H1 (cell line): ENCODE data around the gene ARID5A. TPM values are rescaled to one million over a fixed set of nuclear protein-coding genes. Genes with fewer than 3 reads are reported as not detected.

ENCODE experiments used
- CBX8 ChIP-seq: fragments of 300-800, 300-1000 bp; sonication (generic); IDR thresholded peaks from 2 replicates; pipeline ENCODE4 v1.7.1; 2016; ENCODE audit warnings: low read depth, low read length, borderline replicate concordance
- CHD1 ChIP-seq: IDR thresholded peaks from 2 replicates; pipeline ENCODE4 v1.6.1; 2012; ENCODE audit warnings: low read depth, low read length, improper control_type of control experiment
- CHD7 ChIP-seq: fragments of 300-600 bp; sonication (generic); IDR thresholded peaks from 2 replicates; pipeline ENCODE4 v1.7.1; 2012; ENCODE audit warnings: low read length, moderate library complexity, mild to moderate bottlenecking, inconsistent platforms; ENCODE audit not compliant: insufficient replicate concordance
- FOSL1 ChIP-seq: IDR thresholded peaks from 2 replicates; pipeline ENCODE4 v1.6.1; 2011; ENCODE audit warnings: mild to moderate bottlenecking, low read depth, low read length, moderate library complexity; ENCODE audit not compliant: insufficient read depth
- GABPA ChIP-seq: IDR thresholded peaks from 2 replicates; pipeline ENCODE4 v1.6.1; 2011; ENCODE audit warnings: mild to moderate bottlenecking, low read length, moderate library complexity, borderline replicate concordance; ENCODE audit not compliant: insufficient read depth
- NANOG ChIP-seq: IDR thresholded peaks from 2 replicates; pipeline ENCODE4 v1.6.1; 2011; ENCODE audit warnings: low read length, low read depth, mild to moderate bottlenecking, inconsistent platforms; ENCODE audit not compliant: insufficient read depth, poor library complexity, severe bottlenecking
- RBBP5 ChIP-seq: IDR thresholded peaks from 2 replicates; pipeline ENCODE4 v1.7.1; 2012; ENCODE audit warnings: low read depth, mild to moderate bottlenecking, inconsistent platforms, low read length, moderate library complexity, borderline replicate concordance
- SUZ12 ChIP-seq: fragments of 200-600 bp; sonication (generic); IDR thresholded peaks from 2 replicates; pipeline ENCODE4 v1.6.1; 2012; ENCODE audit warnings: mild to moderate bottlenecking, inconsistent platforms, low read length, moderate library complexity, mixed read lengths
- TAF7 ChIP-seq: optimal IDR thresholded peaks from 2 replicates; pipeline ENCODE3; 2011; ENCODE audit warnings: low read depth, mild to moderate bottlenecking, inconsistent platforms, low read length, moderate library complexity, borderline replicate concordance
- TEAD4 ChIP-seq: IDR thresholded peaks from 2 replicates; pipeline ENCODE4 v1.6.1; 2012; ENCODE audit warnings: low read depth, low read length, inconsistent platforms, mixed read lengths
- YY1 ChIP-seq: IDR thresholded peaks from 2 replicates; pipeline ENCODE4 v1.6.1; 2011; ENCODE audit warnings: low read depth, mild to moderate bottlenecking, low read length
- polyA plus RNA-seq, 7 experiments: library from polyadenylated mRNA; depleted of rRNA in 3 of 7; stranded (reverse) in 5 of 7; unstranded in 2 of 7; fragments of >200 nt in 5 of 7; fragments of 200-250 nt in 2 of 7; gene quantifications; 1 replicate in 5 of 7; 2 replicates in 1 of 7; 4 replicates in 1 of 7; pipeline versions ENCODE4 v1.2.1 to v1.2.3, GENCODE V29; 2011 to 2013; ENCODE audit warnings: missing spikeins in 2 of 7, mixed read lengths in 2 of 7
- total RNA-seq: library from RNA; stranded (reverse); fragmentation: NEBNext Ultra II Directional; extraction: Animal tissue kit (Norgen Biotek cat#: 25700); gene quantifications from 2 replicates; pipeline ENCODE4 v1.2.1, GENCODE V29; 2021

Gene ARID5A
- total and polyA plus RNA-seq, 2 of the 8 experiments (the other 6 are each of a cell fraction or from before 2014, with no cell fraction given) = 3.3 to 5.3 TPM

GRCh38 chr2:96510931-96511595, 25.5 kb upstream of the ARID5A start (continued):
- TF ChIP-seq CHD7 (no peak), TAF7 (no peak), NANOG (no peak), TEAD4 (no peak), SUZ12 (no peak), RBBP5 (no peak), CBX8 (no peak), CHD1 (no peak), GABPA (no peak), YY1 (no peak), FOSL1 (no peak)
